Kidney epithelial cell (primary cell): Measurements from ENCODE around the gene VOPP1. TPM values are rescaled to one million over a fixed set of nuclear protein-coding genes. Genes with fewer than 3 reads are reported as not detected.

ENCODE experiments used
- DNase-seq: peaks from one replicate; pipeline ENCODE4 v3.0.0-alpha.2; 2010; ENCODE audit warnings: low read depth
- H3K27me3 ChIP-seq: 2 replicates; pipeline ENCODE4 v1.6.0; 2011; ENCODE audit warnings: low read length; ENCODE audit not compliant: control insufficient read depth, insufficient read depth
- H3K36me3 ChIP-seq: 2 replicates; pipeline ENCODE4 v1.5.1; 2011; ENCODE audit warnings: low read length; ENCODE audit not compliant: control insufficient read depth, insufficient read depth
- H3K4me3 ChIP-seq: 2 replicates; pipeline ENCODE4 v1.5.1; 2011; ENCODE audit warnings: low read depth, mild to moderate bottlenecking, control low read depth, low read length
- CTCF ChIP-seq: IDR thresholded peaks from 2 replicates; pipeline ENCODE4 v1.5.1; 2011; ENCODE audit warnings: mild to moderate bottlenecking, moderate library complexity, low read length, control low read depth, inconsistent platforms; ENCODE audit not compliant: insufficient read depth, poor library complexity, severe bottlenecking
- total RNA-seq: library from RNA; depleted of rRNA; stranded (reverse); fragments of >200 nt; gene quantifications from 2 replicates; pipeline ENCODE4 v1.2.3, GENCODE V29; 2015

The VOPP1 gene
- total RNA-seq, 1 donor from 2014 or later: 118 TPM

GRCh38 chr7:55591282-55591931 lies 19.1 kb upstream of the VOPP1 start:
- Histone ChIP-seq H3K4me3 (no peak overlapping the region), H3K27me3 (peaks cover 2% of the 10 kb centered on the region), H3K36me3 (no peaks in the 10 kb centered on the region)
- no peak for DNase-seq
- TF ChIP-seq CTCF: no peak

GRCh38 chr7:55590517-55591281 lies 18.4 kb upstream of the VOPP1 start:
- Histone ChIP-seq H3K27me3 (peaks cover 2% of the 10 kb centered on the region), H3K4me3 (no peak overlapping the region), H3K36me3 (no peaks in the 10 kb centered on the region)
- no peak for TF ChIP-seq CTCF
- DNase-seq: no peak

- no peaks in the 10 kb centered on the region for H3K36me3 ChIP-seq
- no peak for TF ChIP-seq CTCF
- no peak for DNase-seq
- H3K4me3 ChIP-seq: no peak overlapping the region
- peaks cover 2% of the 10 kb centered on the region for H3K27me3 ChIP-seq
These were observed 17.6 kb upstream of the VOPP1 start for GRCh38 chr7:55589905-55590304.

GRCh38 chr7:55588976-55589604 lies 16.8 kb upstream of the VOPP1 start:
- DNase-seq: no peak
- Histone ChIP-seq H3K27me3 (peaks cover 2% of the 10 kb centered on the region), H3K36me3 (no peaks in the 10 kb centered on the region), H3K4me3 (no peak overlapping the region)
- no peak for TF ChIP-seq CTCF

GRCh38 chr7:55588379-55588699 lies 16.0 kb upstream of the VOPP1 start:
- TF ChIP-seq CTCF: no peak
- H3K4me3 ChIP-seq: no peak overlapping the region
- peaks cover 2% of the 10 kb centered on the region for H3K27me3 ChIP-seq
- no peak for DNase-seq
- H3K36me3 ChIP-seq: no peaks in the 10 kb centered on the region
